Thyroid gland (tissue), 4 donors: ENCODE measurements around the gene TMCO4. TPM values are rescaled to one million over a fixed set of nuclear protein-coding genes. Genes with fewer than 3 reads are reported as not detected.

ENCODE experiments used
- DNase-seq, 2 donors: peaks; one replicate each; pipeline ENCODE4 v3.0.0-alpha.2; 2019
- H3K27ac ChIP-seq, 3 donors: fragments of 200-600 bp; sonication (generic); 1 replicate in 2 of 3; 2 replicates in 1 of 3; pipeline ENCODE4 v1.5.1; 2016 to 2019; ENCODE audit warnings: mild to moderate bottlenecking in 1 of 3, moderate library complexity in 1 of 3
- H3K27me3 ChIP-seq: fragments of 200-600 bp; sonication (generic); one replicate; pipeline ENCODE4 v1.5.1; 2019
- H3K36me3 ChIP-seq, 2 donors: fragments of 200-600 bp; sonication (generic); one replicate each; pipeline ENCODE4 v1.5.1; 2016 to 2019
- H3K4me1 ChIP-seq, 2 donors: fragments of 200-600 bp; sonication (generic); one replicate each; pipeline ENCODE4 v1.5.1; 2017 to 2019
- H3K4me3 ChIP-seq, 3 donors: fragments of 200-600 bp; sonication (generic); replicated peaks in 1 of 3; 1 replicate in 2 of 3; 2 replicates in 1 of 3; pipeline ENCODE4 v1.5.1; 2016; ENCODE audit warnings: mild to moderate bottlenecking in 1 of 3
- H3K9me3 ChIP-seq: fragments of 200-600 bp; sonication (generic); one replicate; pipeline ENCODE4 v1.5.1; 2017
- CTCF ChIP-seq, 6 experiments: fragments of 200-600 bp in 3 of 6; fragments of 450-650 bp in 3 of 6; sonication (generic) in 3 of 6; IDR thresholded peaks; one replicate each; pipeline ENCODE4 v1.5.1; 2016 to 2019; ENCODE audit warnings: antibody characterized with exemption in 6 of 6, mild to moderate bottlenecking in 2 of 6, inconsistent platforms in 1 of 6, moderate library complexity in 1 of 6
- POLR2A ChIP-seq, 2 donors: fragments of 450-650 bp; IDR thresholded peaks; one replicate each; pipeline ENCODE4 v1.6.1; 2017; ENCODE audit warnings: antibody characterized with exemption in 2 of 2, mild to moderate bottlenecking in 2 of 2, moderate library complexity in 1 of 2
- WGBS, 2 donors: methylation state at CpG; one replicate each; pipeline ENCODE4 v1.1.5; 2017; 5-methylcytosine and 5-hydroxymethylcytosine counted together
- intact Hi-C: fragments of 100-400 bp; cut with DNase I; formaldehyde crosslinking; loops from one replicate; pipeline ENCODE4 v1.15.1; 2023
- total RNA-seq, 4 donors: library from RNA; depleted of rRNA; stranded (reverse); fragments of >200 nt; gene quantifications; one replicate each; pipeline ENCODE4 v1.2.3, GENCODE V29; 2016

TMCO4 gene
- total RNA-seq, 4 donors from 2014 or later = 34.3 to 67.7 (median 61.4) TPM

GRCh38 chr1:19728413-19729145, 71.1 kb downstream of the TMCO4 start:
- no peaks in the 10 kb centered on the region for H3K9me3 ChIP-seq
- 75 to 87% methylated on average over 4 to 5 of the region's 5 CpGs for WGBS, 2 donors
- no peak overlapping the region for H3K27ac ChIP-seq
- TF ChIP-seq POLR2A (IDR thresholded peaks at IDR 0.05) (no peak), CTCF (IDR thresholded peaks at IDR 0.05) (no peak)
- intact Hi-C loops = no loop called here
- H3K4me3 ChIP-seq = no peak overlapping the region
- no peaks in the 10 kb centered on the region for H3K27me3 ChIP-seq
- peaks cover 11 to 21% of the 10 kb centered on the region in 2 donors for H3K36me3 ChIP-seq
- DNase-seq = no peak
- no peaks in the 10 kb centered on the region for H3K4me1 ChIP-seq

GRCh38 chr1:19725606-19726005, 74.1 kb downstream of the TMCO4 start:
- intact Hi-C loops = no loop called here
- H3K27ac ChIP-seq = no peak overlapping the region

GRCh38 chr1:19723874-19724273, 75.8 kb downstream of the TMCO4 start:
- Histone ChIP-seq H3K27ac (no peak overlapping the region), H3K9me3 (no peaks in the 10 kb centered on the region), H3K36me3 (peaks cover 16 to 20% of the 10 kb centered on the region in 2 donors), H3K4me1 (no peaks in the 10 kb centered on the region), H3K27me3 (no peaks in the 10 kb centered on the region), H3K4me3 (no peak overlapping the region)
- 63 to 71% methylated on average over 4 of the region's 4 CpGs for WGBS, 2 donors
- no peak for TF ChIP-seq CTCF (IDR thresholded peaks at IDR 0.05)
- no peak for DNase-seq
- intact Hi-C loops = no loop called here

More at GRCh38 chr1:19725606-19726005, 74.1 kb downstream of the TMCO4 start:
- Histone ChIP-seq H3K4me3 (no peak overlapping the region), H3K4me1 (no peaks in the 10 kb centered on the region), H3K27me3 (no peaks in the 10 kb centered on the region), H3K9me3 (no peaks in the 10 kb centered on the region), H3K36me3 (peaks cover 16 to 27% of the 10 kb centered on the region in 2 donors)
- no peak for DNase-seq
- TF ChIP-seq POLR2A (IDR thresholded peaks at IDR 0.05) = no peak
- no peak for TF ChIP-seq CTCF (IDR thresholded peaks at IDR 0.05)
- 100% methylated on average over 5 of the region's 9 CpGs; no CpG with 5 or more reads in 1 of the 2 donors for WGBS, 2 donors

- Histone ChIP-seq H3K4me3 (no peak overlapping the region), H3K27me3 (no peaks in the 10 kb centered on the region), H3K27ac (no peak overlapping the region), H3K9me3 (no peaks in the 10 kb centered on the region), H3K36me3 (peaks cover 9% of the 10 kb centered on the region in 2 donors), H3K4me1 (no peaks in the 10 kb centered on the region)
- TF ChIP-seq POLR2A (IDR thresholded peaks at IDR 0.05) (no peak), CTCF (IDR thresholded peaks at IDR 0.05) (no peak)
- DNase-seq = no peak
- intact Hi-C loops = no loop called here
- 72 to 80% methylated on average over 4 of the region's 4 CpGs for WGBS, 2 donors
Observed at GRCh38 chr1:19720973-19721372, 78.7 kb downstream of the TMCO4 start.

GRCh38 chr1:19720174-19720573, 79.5 kb downstream of the TMCO4 start:
- no peak overlapping the region for H3K27ac ChIP-seq
- 96 to 98% methylated on average over 4 of the region's 4 CpGs for WGBS, 2 donors
- no peaks in the 10 kb centered on the region for H3K9me3 ChIP-seq
- no peak for DNase-seq
- H3K27me3 ChIP-seq = no peaks in the 10 kb centered on the region
- TF ChIP-seq CTCF (IDR thresholded peaks at IDR 0.05) (no peak), POLR2A (IDR thresholded peaks at IDR 0.05) (no peak)
- H3K4me1 ChIP-seq = no peaks in the 10 kb centered on the region
- intact Hi-C loops = no loop called here
- peaks cover 6 to 9% of the 10 kb centered on the region in 2 donors for H3K36me3 ChIP-seq
- no peak overlapping the region for H3K4me3 ChIP-seq
